GM19452 (cell line): ENCODE measurements around the gene FLAD1.
"Not testable (repeated sequence)": the region's sequence is repeated elsewhere in the genome, so short reads cannot be mapped to it uniquely, and the experiment has no call there.

Experiments
- ATAC-seq: cut with Tn5 transposase; IDR thresholded peaks from one replicate; pipeline ENCODE4 v1.9.1; 2021; ENCODE audit not compliant: unreplicated experiment

Gene FLAD1

DNA sequence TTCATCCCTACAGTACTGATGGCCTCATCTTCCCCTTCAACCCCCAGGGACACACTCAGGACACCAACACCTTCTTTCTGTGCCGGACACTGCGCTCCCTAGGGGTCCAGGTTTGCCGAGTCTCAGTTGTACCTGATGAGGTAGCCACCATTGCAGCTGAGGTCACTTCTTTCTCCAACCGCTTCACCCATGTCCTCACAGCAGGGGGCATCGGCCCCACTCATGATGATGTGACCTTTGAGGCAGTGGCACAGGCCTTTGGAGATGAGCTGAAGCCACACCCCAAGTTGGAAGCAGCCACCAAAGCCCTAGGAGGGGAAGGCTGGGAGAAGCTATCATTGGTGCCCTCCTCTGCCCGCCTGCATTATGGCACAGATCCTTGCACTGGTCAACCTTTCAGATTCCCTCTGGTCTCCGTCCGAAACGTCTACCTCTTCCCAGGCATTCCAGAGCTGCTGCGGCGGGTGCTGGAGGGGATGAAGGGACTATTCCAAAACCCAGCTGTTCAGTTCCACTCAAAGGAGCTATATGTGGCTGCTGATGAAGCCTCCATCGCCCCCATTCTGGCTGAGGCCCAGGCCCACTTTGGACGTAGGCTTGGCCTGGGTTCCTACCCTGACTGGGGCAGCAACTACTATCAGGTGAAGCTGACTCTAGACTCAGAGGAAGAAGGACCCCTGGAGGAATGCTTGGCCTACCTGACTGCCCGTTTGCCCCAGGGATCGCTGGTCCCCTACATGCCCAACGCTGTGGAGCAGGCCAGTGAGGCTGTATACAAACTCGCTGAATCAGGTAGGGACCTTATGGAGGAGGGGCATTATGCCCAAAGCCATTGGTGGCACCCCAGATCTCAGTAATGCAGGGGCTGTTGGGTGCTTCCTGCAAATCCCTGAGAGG, 5.2 kb downstream of the FLAD1 start:
- ATAC-seq = no peak

DNA sequence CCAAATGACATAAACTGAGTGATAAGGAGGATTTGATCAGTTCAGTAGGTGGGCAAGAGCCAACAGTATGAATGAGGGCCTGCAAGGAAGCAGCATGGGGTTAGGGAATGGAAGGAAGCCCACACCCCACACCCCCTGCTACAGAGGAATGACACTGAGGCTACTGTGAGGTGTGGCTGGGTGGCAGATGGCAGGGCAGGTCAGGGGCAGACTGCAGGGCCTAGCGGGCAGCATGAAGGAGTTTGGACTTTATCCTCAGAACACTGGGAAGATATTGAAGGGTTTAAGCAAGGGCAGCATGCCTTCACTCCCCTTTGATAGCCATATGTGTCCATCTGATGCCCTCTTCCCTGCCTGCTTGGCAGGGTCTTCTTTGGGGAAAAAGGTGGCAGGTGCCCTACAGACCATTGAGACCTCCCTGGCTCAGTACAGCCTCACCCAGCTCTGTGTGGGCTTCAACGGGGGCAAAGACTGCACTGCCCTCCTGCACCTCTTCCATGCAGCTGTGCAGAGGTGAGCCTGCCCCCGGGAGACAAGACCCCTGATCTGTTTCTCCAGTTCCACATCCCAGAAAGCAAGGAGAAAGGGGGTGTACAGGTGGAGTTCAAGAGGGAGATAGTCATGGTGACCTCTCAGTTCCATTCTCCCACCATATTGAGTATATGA, 6.2 kb downstream of the FLAD1 start:
- no peak for ATAC-seq

DNA sequence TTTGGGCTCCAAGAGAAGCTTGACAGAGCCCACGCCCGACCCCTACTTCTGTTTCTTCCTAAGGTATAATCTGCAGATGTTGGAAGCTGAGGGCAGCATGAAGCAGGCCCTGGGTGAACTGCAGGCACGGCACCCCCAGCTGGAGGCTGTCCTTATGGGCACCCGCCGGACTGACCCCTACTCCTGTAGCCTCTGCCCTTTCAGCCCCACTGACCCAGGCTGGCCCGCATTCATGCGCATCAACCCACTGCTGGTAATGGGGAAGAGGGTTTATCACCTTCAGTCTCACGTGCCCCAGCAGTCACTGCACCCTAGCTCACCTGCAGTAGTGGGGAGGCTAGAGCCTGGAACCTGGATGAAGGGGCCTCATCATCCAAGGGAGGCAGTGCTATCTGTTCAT, 7.1 kb downstream of the FLAD1 start:
- ATAC-seq = no peak

DNA sequence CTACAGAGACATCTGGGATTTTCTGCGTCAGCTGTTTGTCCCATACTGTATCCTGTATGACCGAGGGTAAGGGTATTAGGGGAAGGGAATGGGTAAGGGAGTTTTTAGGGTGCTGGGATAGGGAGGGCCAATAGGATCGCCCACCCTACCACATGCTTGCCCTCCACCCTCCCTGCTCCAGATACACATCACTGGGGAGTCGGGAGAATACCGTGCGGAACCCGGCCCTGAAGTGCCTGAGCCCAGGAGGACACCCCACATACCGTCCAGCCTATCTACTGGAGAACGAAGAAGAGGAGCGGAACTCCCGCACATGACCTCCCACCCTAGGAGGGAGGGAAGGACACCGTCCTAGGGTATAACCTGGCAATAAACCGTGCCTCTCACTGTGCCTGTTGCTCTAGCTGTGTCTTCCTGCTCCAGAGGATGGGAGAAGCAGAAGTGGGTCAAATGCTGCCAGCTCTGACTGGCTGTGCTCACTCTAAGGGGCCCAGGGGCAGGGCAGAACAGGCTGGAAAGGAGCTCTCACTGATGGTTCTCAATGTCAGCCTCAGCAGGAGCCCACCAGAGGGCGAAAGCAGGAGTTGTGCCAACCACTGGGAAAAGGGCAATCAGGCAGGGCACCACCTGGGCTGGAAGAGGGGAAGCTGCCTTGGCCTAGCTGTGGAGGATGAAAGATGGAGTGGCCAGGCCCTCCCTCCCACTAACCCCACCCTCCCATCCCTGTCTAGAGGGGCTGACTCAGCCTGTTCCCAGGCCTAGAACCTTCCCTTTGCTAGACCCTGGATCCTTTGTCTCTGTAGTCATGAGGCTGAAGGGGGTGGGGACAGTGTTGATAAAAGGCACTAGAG, 9.8 kb downstream of the FLAD1 start:
- no peak for ATAC-seq

DNA sequence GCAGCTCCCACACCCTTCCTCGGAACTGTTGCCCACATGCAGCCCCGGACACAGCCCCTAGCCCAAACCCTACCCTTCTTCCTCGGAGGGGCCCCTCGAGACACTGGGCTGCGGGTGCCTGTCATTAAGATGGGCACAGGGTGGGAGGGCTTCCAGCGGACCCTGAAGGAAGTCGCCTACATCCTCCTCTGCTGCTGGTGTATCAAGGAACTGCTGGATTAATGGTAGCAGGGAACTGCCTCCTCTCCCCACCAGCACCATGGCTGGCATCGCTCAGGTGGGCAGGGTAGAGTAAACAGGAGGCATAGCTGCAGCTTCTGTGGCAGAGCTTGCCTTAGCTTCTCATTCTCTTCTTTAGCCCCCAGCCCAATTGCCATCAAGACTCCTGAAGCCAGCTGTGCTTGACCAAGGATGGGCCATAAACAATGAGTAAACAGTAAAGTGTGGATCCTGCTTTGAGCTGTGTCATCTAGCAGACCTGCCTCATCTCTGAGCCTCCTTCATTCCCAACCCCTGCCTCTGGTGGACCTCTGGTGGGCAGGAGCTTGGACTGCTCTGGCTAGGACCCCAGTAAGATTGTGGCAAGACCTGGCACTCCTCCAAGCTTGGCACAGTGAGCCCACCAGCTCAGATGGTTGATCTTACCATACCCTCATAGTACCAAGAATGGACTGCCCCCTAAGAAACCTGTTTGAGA, 10.6 kb downstream of the FLAD1 start, which contains the start of gene LENEP:
TSS of gene LENEP (plus strand) at position 15 of the 697 bp plus-strand sequence. CDS start at position 37, 22 bp downstream.
- ATAC-seq = no peak

DNA sequence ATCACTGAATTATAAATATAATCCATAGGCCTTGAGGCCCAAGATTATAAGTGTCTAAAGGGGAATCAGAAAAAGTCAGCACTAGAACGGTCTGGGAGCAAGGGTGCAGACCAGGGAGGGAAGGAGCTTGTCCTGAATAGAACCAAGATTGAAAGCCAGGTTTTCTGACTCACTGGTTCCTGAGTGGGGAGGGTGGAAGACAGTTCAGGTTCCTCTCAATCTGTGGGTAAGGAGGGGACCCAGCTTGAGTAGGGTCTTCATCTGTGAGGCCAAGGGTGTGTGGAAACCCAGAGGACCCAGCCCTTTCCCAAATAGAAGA, 11.1 kb downstream of the FLAD1 start:
- no peak for ATAC-seq

DNA sequence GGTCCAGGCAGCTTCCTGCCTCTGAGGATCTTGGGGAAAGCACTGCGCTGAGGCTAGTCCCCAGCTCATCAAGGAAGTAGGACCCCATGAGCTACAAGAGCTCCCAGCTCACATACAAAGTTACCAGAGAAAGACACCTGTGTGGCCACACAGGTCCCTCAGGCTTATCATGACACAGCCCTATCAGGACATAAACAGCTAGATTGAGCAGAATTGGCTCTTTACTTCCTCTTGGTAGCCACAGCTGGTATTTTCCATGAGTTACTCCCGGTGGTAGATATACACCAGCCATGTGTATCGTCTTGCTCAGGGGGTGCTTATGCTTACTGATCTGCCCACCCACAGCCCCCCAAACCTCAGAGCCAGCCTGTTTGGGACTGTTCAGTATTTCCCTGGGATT, 11.4 kb downstream of the FLAD1 start:
- no peak for ATAC-seq

DNA sequence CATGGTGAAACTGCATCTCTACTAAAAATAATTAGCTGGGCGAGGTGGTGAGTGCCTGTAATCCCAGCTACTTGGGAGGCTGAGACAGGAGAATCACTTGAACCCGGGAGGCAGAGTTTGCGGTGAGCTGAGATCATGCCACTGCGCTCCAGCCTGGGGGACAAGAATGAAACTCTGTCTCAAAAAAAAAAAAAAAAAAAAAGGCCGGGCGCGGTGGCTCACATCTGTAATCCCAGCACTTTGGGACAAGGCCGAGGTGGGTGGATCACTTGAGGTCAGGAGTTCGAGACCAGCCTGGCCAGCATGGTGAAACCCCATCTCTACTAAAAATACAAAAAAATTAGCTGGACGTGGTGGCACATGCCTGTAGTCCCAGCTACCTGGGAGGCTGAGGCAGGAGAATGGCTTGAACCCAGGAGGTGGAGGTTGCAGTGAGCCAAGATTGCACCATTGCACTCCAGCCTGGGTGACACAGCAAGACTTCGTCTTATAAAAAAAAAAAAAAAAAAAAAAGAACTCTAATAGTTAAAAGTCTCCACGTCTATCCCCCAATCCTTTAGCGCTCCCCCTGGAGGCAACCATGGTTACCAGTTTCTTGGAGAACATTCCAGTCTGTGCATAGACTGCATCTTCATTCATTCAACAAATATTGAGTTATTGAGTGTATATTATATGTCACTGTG, 12.3 kb downstream of the FLAD1 start:
- ATAC-seq = not testable (repeated sequence)

DNA sequence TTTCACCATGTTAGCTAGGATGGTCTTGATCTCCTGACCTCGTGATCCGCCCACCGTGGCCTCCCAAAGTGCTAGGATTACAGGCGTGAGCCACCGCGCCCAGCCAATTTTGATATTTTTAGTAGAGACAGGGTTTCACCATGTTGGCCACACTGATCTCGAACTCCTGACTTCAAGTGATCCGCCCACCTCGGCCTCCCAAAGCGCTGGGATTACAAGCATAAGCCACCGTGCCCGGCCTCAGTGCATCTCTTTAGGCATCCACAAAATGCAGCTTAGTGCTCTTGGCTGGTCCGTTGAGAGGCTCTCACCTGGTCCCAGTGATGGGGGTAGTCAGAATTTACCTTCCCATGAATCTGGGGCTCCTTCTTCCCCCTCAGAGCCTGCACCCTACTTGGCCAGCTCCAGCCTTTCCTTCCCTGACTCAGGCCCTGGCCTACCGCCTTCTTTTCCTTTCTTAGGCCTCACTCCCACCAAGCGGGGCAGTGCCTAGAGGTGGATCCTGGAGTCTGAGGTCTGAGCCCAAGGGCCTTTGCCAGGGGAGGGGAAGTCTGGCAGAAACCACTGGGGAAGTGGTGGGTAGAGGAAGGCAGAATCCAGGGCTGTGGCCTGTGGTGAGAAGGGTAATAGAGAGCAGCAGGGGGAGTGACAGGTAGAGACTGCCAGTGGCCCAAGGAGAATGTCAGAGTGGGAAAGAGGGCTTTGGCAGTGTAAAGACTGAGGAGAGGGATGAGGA, 14.0 kb downstream of the FLAD1 start:
- no peak for ATAC-seq

DNA sequence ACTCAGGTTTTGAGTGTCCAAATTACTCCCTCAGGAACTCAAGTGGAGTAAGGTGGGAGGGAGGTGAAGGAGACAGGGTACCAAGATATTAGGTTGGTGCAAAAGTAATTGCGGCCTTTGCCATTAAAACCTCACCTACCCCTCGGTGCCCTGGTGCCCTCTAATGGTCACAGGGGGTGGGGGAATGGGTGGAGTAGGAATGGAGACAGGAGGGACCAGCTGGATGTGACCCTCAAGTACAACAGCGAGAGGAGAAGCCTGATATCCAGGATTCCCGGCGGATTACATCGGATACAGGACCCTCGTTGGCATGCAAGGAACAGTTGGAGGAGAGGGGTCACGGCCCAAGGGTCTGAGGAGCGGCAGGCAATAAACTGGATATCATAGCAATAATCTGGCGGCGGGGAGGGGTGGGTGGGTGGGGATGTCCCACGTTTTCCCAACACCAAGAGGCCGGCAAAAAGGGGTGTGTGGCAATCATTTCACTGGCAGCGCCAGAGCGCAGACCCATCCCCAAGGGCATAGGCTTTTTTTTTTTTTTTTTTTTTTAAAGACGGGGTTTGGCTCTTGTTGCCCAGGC, 15.1 kb downstream of the FLAD1 start:
- no peak for ATAC-seq

DNA sequence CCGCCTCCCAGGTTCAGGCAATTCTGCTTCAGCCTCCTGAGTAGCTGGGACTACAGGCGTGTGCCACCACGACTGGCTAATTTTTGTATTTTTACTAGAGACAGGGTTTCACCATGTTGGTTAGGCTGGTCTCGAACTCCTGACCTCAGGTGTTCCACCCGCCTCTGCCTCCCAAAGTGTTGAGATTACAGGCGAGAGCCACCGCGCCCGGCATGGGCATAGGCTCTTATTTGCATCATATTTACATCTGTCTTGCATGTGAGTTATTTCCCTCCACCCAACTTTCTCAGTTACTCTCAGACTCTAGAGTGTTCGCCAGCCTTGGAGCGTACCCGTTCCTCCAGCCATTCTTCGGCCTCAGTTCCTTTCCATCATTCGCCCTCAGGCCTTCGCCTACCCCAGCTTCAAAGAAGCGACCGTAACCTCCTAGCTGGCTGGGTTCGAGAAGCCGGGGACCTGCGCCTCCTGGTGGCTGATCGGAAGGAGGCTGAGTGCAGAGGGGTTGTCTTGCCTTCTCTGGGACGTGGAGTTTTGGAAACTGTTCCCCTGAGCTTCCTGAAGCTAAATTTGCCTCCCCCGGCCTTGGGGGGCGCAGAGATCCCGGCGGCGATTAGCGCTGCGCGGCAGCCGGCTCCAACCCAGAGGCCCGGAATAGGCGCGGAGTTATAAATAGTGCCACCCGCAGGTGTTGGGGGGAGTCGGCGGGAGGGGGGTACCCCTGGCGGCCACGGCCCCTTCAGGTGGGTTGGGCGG, 15.8 kb downstream of the FLAD1 start:
- ATAC-seq = no peak

DNA sequence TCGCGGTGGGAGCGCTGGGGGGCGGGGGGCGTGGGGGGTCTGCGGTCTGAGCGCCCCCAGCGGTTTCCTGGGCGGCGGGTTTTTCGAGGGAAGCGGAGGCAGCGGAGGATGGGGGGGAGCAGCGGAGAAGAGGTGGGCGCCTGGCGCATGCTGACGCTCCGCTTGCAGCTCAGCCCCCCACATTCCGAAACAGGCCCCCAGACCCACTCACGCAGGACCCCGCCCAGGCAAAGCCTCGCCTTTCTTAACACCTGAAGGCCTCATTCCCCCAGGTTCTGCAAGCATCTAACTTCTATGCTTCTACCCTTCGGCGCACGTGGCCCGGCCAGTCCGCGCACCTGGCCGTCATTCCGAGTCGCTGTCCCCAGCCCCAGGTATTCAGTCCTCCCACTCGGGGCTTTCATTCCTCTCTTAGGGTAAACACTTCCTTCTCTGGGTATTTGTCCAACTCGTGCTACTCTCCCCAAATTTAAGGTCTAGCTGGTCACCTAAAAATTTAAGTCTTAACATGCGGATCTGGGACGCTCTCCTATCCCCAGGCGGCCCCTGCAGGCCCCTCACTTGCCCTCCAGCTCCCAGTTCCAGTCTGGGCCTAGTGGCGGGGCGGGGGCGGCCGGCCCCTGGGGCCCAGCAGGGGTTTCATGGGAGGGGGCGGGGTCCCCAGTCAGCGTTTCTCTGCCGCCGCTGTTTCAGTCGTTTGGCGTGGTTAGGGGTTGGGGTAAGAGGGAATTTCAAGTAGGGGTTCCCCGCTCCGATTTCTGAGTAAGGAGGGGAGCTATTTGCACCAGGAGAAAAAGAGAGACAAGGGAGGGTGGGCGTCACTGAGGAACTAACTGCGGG, 16.6 kb downstream of the FLAD1 start:
- ATAC-seq = no peak

DNA sequence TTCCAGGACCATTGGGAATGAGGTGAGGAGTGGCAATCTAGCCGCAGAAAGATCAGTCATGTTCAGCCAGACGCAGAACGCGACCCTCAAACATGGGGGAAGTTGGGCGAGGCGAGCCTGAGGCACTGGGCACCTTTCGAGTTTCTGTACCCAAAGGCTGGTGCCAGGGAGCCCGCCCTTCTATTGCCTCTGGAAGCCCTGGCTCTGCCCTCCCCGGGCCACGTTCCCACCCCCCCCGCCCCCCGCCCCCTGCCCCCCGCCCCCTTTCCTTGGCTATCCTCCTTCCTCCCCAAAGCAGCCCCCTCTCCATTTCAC, 17.2 kb downstream of the FLAD1 start:
- ATAC-seq = no peak

DNA sequence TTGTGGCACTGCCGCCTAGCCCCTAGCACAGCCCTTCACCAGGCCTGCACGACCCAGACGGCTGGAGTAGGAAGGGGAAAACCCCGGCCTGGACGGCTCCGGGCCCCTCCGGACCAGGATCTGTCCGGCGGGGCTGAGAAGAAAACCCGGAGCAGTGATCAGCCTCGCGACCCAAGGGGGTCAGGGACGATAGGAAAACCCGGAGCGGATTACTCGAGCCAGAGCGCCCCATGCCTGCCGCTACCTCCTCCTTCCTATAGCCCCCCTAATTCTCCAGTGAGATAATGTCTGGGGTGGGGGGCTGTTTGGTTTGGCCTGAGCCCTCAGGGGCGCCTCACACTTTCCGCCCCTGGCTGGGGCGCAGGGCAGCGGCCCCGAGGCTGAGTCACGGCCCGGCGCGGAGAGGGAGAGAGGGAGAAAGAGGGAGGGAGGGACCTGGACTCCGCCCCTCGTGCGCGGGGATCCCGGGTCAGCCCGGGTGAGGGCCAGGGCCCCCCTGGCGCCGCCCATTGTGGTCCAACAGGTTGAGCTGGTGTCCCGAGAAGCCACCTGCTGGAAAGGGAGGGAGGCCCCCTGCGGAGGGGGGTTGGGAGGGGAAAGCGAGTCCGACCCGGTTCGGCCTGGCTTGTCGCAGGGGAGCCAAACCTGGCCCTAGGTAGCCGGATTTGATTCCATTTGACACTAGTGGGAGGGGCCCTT, 17.7 kb downstream of the FLAD1 start:
- peak; percentile 47 for ATAC-seq

DNA sequence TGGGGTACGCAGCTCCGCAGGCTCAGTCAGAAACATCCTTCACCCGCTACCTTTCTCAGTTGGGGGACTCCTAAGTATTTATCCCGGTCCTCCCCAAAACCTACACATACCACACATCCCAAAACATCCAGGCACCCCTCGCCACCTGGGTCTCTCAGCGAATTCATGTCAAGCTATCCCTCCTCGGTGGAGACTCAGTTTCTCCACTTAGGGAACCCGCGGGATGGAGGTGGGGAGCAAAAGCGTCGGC, 18.2 kb downstream of the FLAD1 start:
- no peak for ATAC-seq

DNA sequence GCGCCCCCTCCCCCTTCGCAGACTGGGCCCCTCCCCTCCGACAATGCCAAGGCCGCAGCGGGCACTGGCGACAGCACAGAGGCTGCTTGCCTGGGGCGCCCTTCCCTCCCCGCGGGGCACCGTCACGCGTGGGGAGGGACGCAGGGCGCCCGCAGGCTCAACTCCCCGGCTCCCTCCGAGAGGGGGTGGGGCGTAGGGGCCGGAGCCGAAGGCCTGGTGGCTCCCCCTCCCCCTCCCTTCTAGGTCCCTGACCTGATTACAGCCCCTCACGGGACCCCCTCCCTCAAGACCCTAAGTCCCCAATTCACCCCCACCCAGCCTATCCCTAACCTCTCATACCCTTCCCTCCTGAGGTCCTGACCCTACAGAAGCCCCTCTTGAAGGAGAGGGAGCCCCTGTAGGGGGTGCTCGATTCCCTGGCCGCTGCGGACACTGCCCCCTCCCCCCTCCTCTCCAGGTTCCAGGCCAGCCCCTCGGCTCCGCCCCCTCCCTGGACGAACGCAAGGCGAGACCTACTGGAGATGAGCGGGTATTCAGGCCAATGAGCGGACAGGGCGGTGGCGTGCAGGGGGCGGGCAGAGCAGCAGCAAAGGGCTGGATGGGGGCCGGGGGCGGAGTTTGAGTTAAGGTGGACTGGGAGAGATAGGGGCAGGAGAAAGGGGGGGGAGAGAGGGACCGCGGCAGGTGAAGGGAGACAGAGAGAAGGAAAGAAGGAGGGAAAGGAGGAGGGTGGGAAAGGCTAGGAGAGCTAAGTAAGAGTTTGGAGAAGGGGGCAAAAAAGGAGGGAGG, 18.7 kb downstream of the FLAD1 start:
- peak; percentile 52 for ATAC-seq
